Lung (tissue), 12 donors: ENCODE data around the gene BCAS3. TPM values are rescaled to one million over a fixed set of nuclear protein-coding genes. Genes with fewer than 3 reads are reported as not detected.

ENCODE experiments used
- ATAC-seq: fragments of 200-7000 bp; cut with Tn5 transposase; one replicate; pipeline ENCODE4 v1.9.1; 2020; ENCODE audit warnings: moderate number of reproducible peaks; ENCODE audit not compliant: insufficient read depth, low FRiP score
- DNase-seq, 3 donors: peaks; one replicate each; pipeline ENCODE4 v3.0.0-alpha.2; 2013 to 2017
- H3K27ac ChIP-seq, 2 donors: one replicate each; pipeline ENCODE4 v1.5.1; 2013; ENCODE audit warnings: mild to moderate bottlenecking in 2 of 2, moderate library complexity in 2 of 2, control low read depth in 1 of 2, inconsistent platforms in 1 of 2, low read depth in 1 of 2, low read length in 1 of 2
- H3K27me3 ChIP-seq, 3 donors: one replicate each; pipeline ENCODE4 v1.5.1; 2013; ENCODE audit warnings: low read length in 2 of 3; ENCODE audit not compliant: control insufficient read depth in 3 of 3, insufficient read depth in 3 of 3
- H3K36me3 ChIP-seq, 4 donors: one replicate each; pipeline ENCODE4 v1.5.1; 2013; ENCODE audit warnings: low read length in 4 of 4, mild to moderate bottlenecking in 1 of 4, moderate library complexity in 1 of 4; ENCODE audit not compliant: control insufficient read depth in 4 of 4, insufficient read depth in 4 of 4
- H3K4me1 ChIP-seq, 5 donors: one replicate each; pipeline ENCODE4 v1.5.1; 2013; ENCODE audit warnings: low read length in 5 of 5, mild to moderate bottlenecking in 2 of 5, moderate library complexity in 1 of 5; ENCODE audit not compliant: control insufficient read depth in 5 of 5, insufficient read depth in 5 of 5
- H3K4me3 ChIP-seq: one replicate; pipeline ENCODE4 v1.5.1; 2013; ENCODE audit warnings: mild to moderate bottlenecking, control low read depth, moderate library complexity
- H3K9ac ChIP-seq, 2 donors: one replicate each; pipeline ENCODE4 v1.5.1; 2013; ENCODE audit warnings: low read length in 2 of 2, control low read depth in 1 of 2; ENCODE audit not compliant: insufficient read depth in 1 of 2
- H3K9me3 ChIP-seq, 4 donors: one replicate each; pipeline ENCODE4 v1.5.1; 2013; ENCODE audit warnings: low read length in 3 of 4, mild to moderate bottlenecking in 1 of 4, moderate library complexity in 1 of 4; ENCODE audit not compliant: control insufficient read depth in 4 of 4, insufficient read depth in 3 of 4
- CTCF ChIP-seq: IDR thresholded peaks from 2 replicates; pipeline ENCODE4 v1.5.1; 2012; ENCODE audit warnings: mild to moderate bottlenecking; ENCODE audit errors: control extremely low read depth, extremely low read depth
- WGBS, 2 donors: extraction: QIAGEN DNeasy Blood & Tissue Kit; methylation state at CpG; one replicate each; pipeline ENCODE4 v1.1.7; 2013; 5-methylcytosine and 5-hydroxymethylcytosine counted together
- polyA plus RNA-seq, 2 donors: library from polyadenylated mRNA; stranded (reverse); fragments of 200-250 nt; gene quantifications; one replicate each; pipeline ENCODE4 v1.2.1, GENCODE V29; 2013
- total RNA-seq, 2 donors: library from RNA; depleted of rRNA in 1 of 2; stranded (reverse); fragments of >200 nt in 1 of 2; gene quantifications; one replicate each; pipeline ENCODE4 v1.2.1, GENCODE V29; 2014 to 2021
- donor health status: control.
- donor health status: control.
- donor health status: Bipolar disorder and iron deficiency.
- donor health status: healthy.
- donor health status: DM: yes; HTN: yes; CAD: no.

BCAS3 gene
- total and polyA plus RNA-seq, 4 donors = 4.0 to 101 (median 20.3) TPM

DNA sequence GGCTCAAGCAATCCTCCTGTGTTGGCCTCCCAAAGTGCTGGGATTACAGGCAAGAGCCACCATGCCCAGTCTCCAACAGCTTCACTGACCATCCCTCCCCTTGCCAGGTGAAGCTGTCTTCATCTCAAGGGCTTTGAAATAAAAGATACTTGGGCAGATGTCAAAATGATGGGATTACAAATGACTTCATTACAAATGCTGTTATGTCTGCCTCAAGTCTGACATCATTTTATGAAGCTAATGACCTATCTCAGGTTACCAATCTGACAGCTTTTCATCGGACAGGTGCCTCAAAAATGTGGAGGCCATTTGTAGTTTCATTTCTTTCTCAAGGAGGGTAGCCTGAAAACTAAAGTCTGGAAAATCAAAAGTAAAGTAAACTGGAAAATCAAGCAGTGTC lies 398.3 kb downstream of the BCAS3 start:
- no peaks in the 10 kb centered on the region for H3K9me3 ChIP-seq
- no peaks in the 10 kb centered on the region for H3K36me3 ChIP-seq
- 91 to 97% methylated on average over 1 of the region's 1 CpG for WGBS, 2 donors
- H3K4me3 ChIP-seq = no peak overlapping the region
- no peak overlapping the region for H3K27ac ChIP-seq
- H3K27me3 ChIP-seq = no peaks in the 10 kb centered on the region
- ATAC-seq (no peak), DNase-seq (no peak)
- H3K9ac ChIP-seq = no peak overlapping the region
- no peak for TF ChIP-seq CTCF
- peaks cover 0 to 13% (median 0%) of the 10 kb centered on the region in 5 donors for H3K4me1 ChIP-seq

- H3K4me3 ChIP-seq = no peak overlapping the region
- 55 to 82% methylated on average over 3 of the region's 3 CpGs for WGBS, 2 donors
Measured at GRCh38 chr17:61076621-61077031, 399.0 kb downstream of the BCAS3 start.

DNA sequence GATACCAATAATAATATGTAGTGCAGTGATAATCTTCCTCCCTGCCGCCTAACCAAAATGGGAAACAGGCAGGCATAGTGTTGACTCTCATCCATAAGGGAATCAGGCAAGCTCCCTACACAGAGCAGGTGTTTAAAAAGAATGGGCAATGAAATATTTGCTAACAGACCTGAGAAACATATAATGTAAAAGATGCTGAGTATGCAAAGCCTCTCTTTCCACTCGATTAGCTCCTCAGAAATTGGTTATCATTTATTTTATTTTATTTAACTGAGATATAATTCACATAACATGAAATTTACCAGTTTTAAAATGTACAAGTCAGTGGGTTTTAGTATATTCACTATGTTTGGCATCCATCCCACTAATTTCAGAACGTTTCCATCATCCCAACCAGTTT lies 404.3 kb downstream of the BCAS3 start:
- ATAC-seq (no peak), DNase-seq (no peak)
- Histone ChIP-seq H3K9me3 (no peaks in the 10 kb centered on the region), H3K36me3 (no peaks in the 10 kb centered on the region), H3K27me3 (no peaks in the 10 kb centered on the region), H3K27ac (no peak overlapping the region), H3K9ac (no peak overlapping the region), H3K4me1 (no peaks in the 10 kb centered on the region), H3K4me3 (no peak overlapping the region)
- no peak for TF ChIP-seq CTCF
- 84 to 86% methylated on average over 3 of the region's 3 CpGs for WGBS, 2 donors

More at GRCh38 chr17:61076621-61077031, 399.0 kb downstream of the BCAS3 start:
- TF ChIP-seq CTCF = no peak
- DNase-seq (peak; percentile 19 to 64 (median 61)), ATAC-seq (no peak)
- Histone ChIP-seq H3K4me1 (peaks cover 0 to 13% (median 0%) of the 10 kb centered on the region in 5 donors), H3K27me3 (no peaks in the 10 kb centered on the region), H3K27ac (no peak overlapping the region), H3K9ac (peak overlapping the region in 1 of 2 donors; percentile 44), H3K9me3 (no peaks in the 10 kb centered on the region), H3K36me3 (no peaks in the 10 kb centered on the region)

GRCh38 chr17:61084260-61084659 lies 406.6 kb downstream of the BCAS3 start:
- TF ChIP-seq CTCF = no peak
- no peaks in the 10 kb centered on the region for H3K9me3 ChIP-seq
- H3K27me3 ChIP-seq = no peaks in the 10 kb centered on the region
- peaks cover 0 to 6% (median 0%) of the 10 kb centered on the region in 5 donors for H3K4me1 ChIP-seq
- H3K9ac ChIP-seq = no peak overlapping the region
- no peak for ATAC-seq
- 98% methylated on average over 5 of the region's 5 CpGs for WGBS, 2 donors
- no peak overlapping the region for H3K4me3 ChIP-seq
- peaks cover 0 to 1% (median 0%) of the 10 kb centered on the region in 4 donors for H3K36me3 ChIP-seq
- DNase-seq = no peak
- H3K27ac ChIP-seq = no peak overlapping the region
